Caco-2 (cell line): ENCODE measurements around the gene TGFBRAP1. TPM values are rescaled to one million over a fixed set of nuclear protein-coding genes. Genes with fewer than 3 reads are reported as not detected.
A peak's percentile ranks its signal among the peaks of the same experiment; 100 is the strongest.

Experiments used
- BruUV-seq: library from RNA; stranded (reverse); fragments of 400-500 nt; replicated peaks from 2 replicates; lab custom pipeline; 2021; lab: Mats Ljungman, UMichigan
- CTCF ChIA-PET: fragments of 300-600 bp; sonication (Branson Sonifier 250); formaldehyde crosslinking; loops from one replicate; lab custom pipeline; 2022; ENCODE audit warnings: antibody characterized with exemption; lab: Charles Lee
- POLR2A ChIA-PET: fragments of 300-600 bp; sonication (Branson Sonifier 250); formaldehyde crosslinking; loops from one replicate; lab custom pipeline; 2022; ENCODE audit warnings: antibody characterized with exemption; lab: Charles Lee
- DNase-seq, 2 experiments: peaks; one replicate each; pipeline versions ENCODE4 v3.0.0 to v3.0.0-alpha.2; 2020 to 2022
- H3K27me3 ChIP-seq: replicated peaks from 2 replicates; pipeline ENCODE4 v1.6.0; 2011; ENCODE audit warnings: low read length; ENCODE audit not compliant: control insufficient read depth, insufficient read depth
- H3K36me3 ChIP-seq: 2 replicates; pipeline ENCODE4 v1.5.1; 2011; ENCODE audit warnings: low read length; ENCODE audit not compliant: control insufficient read depth, insufficient read depth
- H3K4me1 ChIP-seq: fragments of 250-450 bp; sonication (Bioruptor Pico); 2 replicates; pipeline ENCODE4 v1.5.1; 2020; ENCODE audit warnings: mild to moderate bottlenecking
- H3K4me3 ChIP-seq: 2 replicates; pipeline ENCODE4 v1.5.1; 2011; ENCODE audit warnings: low read depth, mild to moderate bottlenecking, control low read depth, low read length
- H3K9me3 ChIP-seq: fragments of 250-450 bp; sonication (Bioruptor Pico); 2 replicates; pipeline ENCODE4 v1.5.1; 2020; ENCODE audit warnings: mild to moderate bottlenecking, moderate library complexity
- H3K27ac Mint-ChIP-seq: one replicate; pipeline ENCODE4 v1.8.0; 2022; ENCODE audit warnings: mixed read lengths; ENCODE audit not compliant: unreplicated experiment
- H3K27me3 Mint-ChIP-seq: one replicate; pipeline ENCODE4 v1.8.0; 2022; ENCODE audit warnings: mixed read lengths; ENCODE audit not compliant: insufficient read depth, unreplicated experiment
- H3K36me3 Mint-ChIP-seq: one replicate; pipeline ENCODE4 v1.8.0; 2022; ENCODE audit warnings: mild to moderate bottlenecking, mixed read lengths; ENCODE audit not compliant: insufficient read depth, unreplicated experiment
- H3K4me1 Mint-ChIP-seq: one replicate; pipeline ENCODE4 v1.8.0; 2022; ENCODE audit warnings: low read depth, mixed read lengths; ENCODE audit not compliant: unreplicated experiment
- H3K4me3 Mint-ChIP-seq: one replicate; pipeline ENCODE4 v1.8.0; 2022; ENCODE audit warnings: mild to moderate bottlenecking, moderate library complexity, mixed read lengths; ENCODE audit not compliant: unreplicated experiment
- H3K9me3 Mint-ChIP-seq: one replicate; pipeline ENCODE4 v1.8.0; 2022; ENCODE audit warnings: mixed read lengths; ENCODE audit not compliant: unreplicated experiment
- CTCF ChIP-seq, 2 experiments: fragments of 200-600 bp in 1 of 2; IDR thresholded peaks; 1 replicate in 1 of 2; 2 replicates in 1 of 2; pipeline versions ENCODE4 v1.5.1 to v1.8.0; 2011 to 2022; ENCODE audit warnings: antibody characterized with exemption in 1 of 2, control low read depth in 1 of 2, inconsistent platforms in 1 of 2, low read depth in 1 of 2, low read length in 1 of 2, mild to moderate bottlenecking in 1 of 2, moderate library complexity in 1 of 2; ENCODE audit not compliant: insufficient read depth in 1 of 2, severe bottlenecking in 1 of 2, unreplicated experiment in 1 of 2
- intact Hi-C: fragments of 100-400 bp; cut with micrococcal nuclease; formaldehyde crosslinking; loops from one replicate; pipeline ENCODE4 v1.10.0; 2022; ENCODE audit not compliant: unreplicated experiment
- total RNA-seq: library from RNA; stranded (reverse); gene quantifications from 2 replicates; pipeline ENCODE4 v1.2.3, GENCODE V29; 2022

TGFBRAP1 gene
- total RNA-seq, 1 experiment from 2014 or later = 26.0 TPM

- peak in 1 of 2 experiments; percentile 12 for DNase-seq
- CTCF ChIA-PET = no interaction called here
- Histone ChIP-seq H3K9me3 (no peaks in the 10 kb centered on the region), H3K36me3 (no peaks in the 10 kb centered on the region), H3K4me1 (0 out of 2 replicates have a peak, but pooled peaks cover 8% of the 10 kb centered on the region), H3K27me3 (no peaks in the 10 kb centered on the region), H3K4me3 (no peak overlapping the region)
- POLR2A ChIA-PET = interaction anchor here (0.7 kb wide), 1 partner anchor 9 kb away, joined by 3 read pairs; no protein-coding TSS in a partner anchor
- peak overlapping the region; percentile 69 for H3K27ac Mint-ChIP-seq
- H3K9me3 Mint-ChIP-seq = no peaks in the 10 kb centered on the region
- no peak for TF ChIP-seq CTCF (IDR thresholded peaks at IDR 0.05; ENCODE audit: insufficient read depth in 1 of 2, low read depth in 1 of 2, low read length in 1 of 2, severe bottlenecking in 1 of 2, unreplicated experiment in 1 of 2)
- peak overlapping the region; percentile 37 for H3K4me3 Mint-ChIP-seq
- H3K4me1 Mint-ChIP-seq = peaks cover 24% of the 10 kb centered on the region
- H3K27me3 Mint-ChIP-seq = no peaks in the 10 kb centered on the region
- intact Hi-C loops = no loop called here
- H3K36me3 Mint-ChIP-seq = no peaks in the 10 kb centered on the region
- no TSS peak for BruUV-seq
Observed at GRCh38 chr2:105324732-105325131, 4.8 kb downstream of the TGFBRAP1 start.

GRCh38 chr2:105324101-105324500 lies 5.4 kb downstream of the TGFBRAP1 start:
- intact Hi-C loops = no loop called here
- POLR2A ChIA-PET = no interaction called here
- Mint-ChIP-seq H3K4me3 (no peak overlapping the region), H3K9me3 (no peaks in the 10 kb centered on the region), H3K27ac (no peak overlapping the region), H3K36me3 (no peaks in the 10 kb centered on the region), H3K4me1 (peaks cover 24% of the 10 kb centered on the region), H3K27me3 (no peaks in the 10 kb centered on the region)
- Histone ChIP-seq H3K27me3 (no peaks in the 10 kb centered on the region), H3K9me3 (no peaks in the 10 kb centered on the region), H3K4me3 (no peak overlapping the region), H3K36me3 (no peaks in the 10 kb centered on the region), H3K4me1 (0 out of 2 replicates have a peak, but pooled peaks cover 8% of the 10 kb centered on the region)
- no TSS peak for BruUV-seq
- CTCF ChIA-PET = no interaction called here
- TF ChIP-seq CTCF (IDR thresholded peaks at IDR 0.05; ENCODE audit: insufficient read depth in 1 of 2, low read depth in 1 of 2, low read length in 1 of 2, severe bottlenecking in 1 of 2, unreplicated experiment in 1 of 2) = no peak
- DNase-seq = no peak

GRCh38 chr2:105323111-105323510 lies 6.4 kb downstream of the TGFBRAP1 start:
- no peaks in the 10 kb centered on the region for H3K9me3 Mint-ChIP-seq
- intact Hi-C loops = no loop called here
- peaks cover 16% of the 10 kb centered on the region for H3K4me1 Mint-ChIP-seq
- Histone ChIP-seq H3K4me1 (0 out of 2 replicates have a peak, but pooled peaks cover 4% of the 10 kb centered on the region), H3K36me3 (no peaks in the 10 kb centered on the region), H3K9me3 (no peaks in the 10 kb centered on the region), H3K4me3 (no peak overlapping the region), H3K27me3 (no peaks in the 10 kb centered on the region)
- CTCF ChIA-PET = no interaction called here
- DNase-seq = no peak
- H3K27me3 Mint-ChIP-seq = no peaks in the 10 kb centered on the region
- no peak for TF ChIP-seq CTCF (IDR thresholded peaks at IDR 0.05; ENCODE audit: insufficient read depth in 1 of 2, low read depth in 1 of 2, low read length in 1 of 2, severe bottlenecking in 1 of 2, unreplicated experiment in 1 of 2)
- no peak overlapping the region for H3K4me3 Mint-ChIP-seq
- no TSS peak for BruUV-seq
- H3K27ac Mint-ChIP-seq = no peak overlapping the region
- no peaks in the 10 kb centered on the region for H3K36me3 Mint-ChIP-seq
- POLR2A ChIA-PET = no interaction called here
